GM12864 (cell line): ENCODE measurements around the gene PSMB7.
A peak's percentile ranks its signal among the peaks of the same experiment; 100 is the strongest.

ENCODE experiments used
- DNase-seq: peaks from one replicate; pipeline ENCODE4 v3.0.0-alpha.2; 2011; ENCODE audit warnings: low read depth
- H3K4me3 ChIP-seq: 2 replicates; pipeline ENCODE4 v1.5.1; 2011; ENCODE audit warnings: mild to moderate bottlenecking, low read depth, low read length, control low read depth
- TF ChIP-seq, protein P1 (sequence below): IDR thresholded peaks from 2 replicates; pipeline ENCODE4 v1.5.1; 2011; ENCODE audit warnings: low read depth, mild to moderate bottlenecking, moderate library complexity, low read length, control low read depth, inconsistent platforms; ENCODE audit errors: missing control alignments

PSMB7 gene

DNA sequence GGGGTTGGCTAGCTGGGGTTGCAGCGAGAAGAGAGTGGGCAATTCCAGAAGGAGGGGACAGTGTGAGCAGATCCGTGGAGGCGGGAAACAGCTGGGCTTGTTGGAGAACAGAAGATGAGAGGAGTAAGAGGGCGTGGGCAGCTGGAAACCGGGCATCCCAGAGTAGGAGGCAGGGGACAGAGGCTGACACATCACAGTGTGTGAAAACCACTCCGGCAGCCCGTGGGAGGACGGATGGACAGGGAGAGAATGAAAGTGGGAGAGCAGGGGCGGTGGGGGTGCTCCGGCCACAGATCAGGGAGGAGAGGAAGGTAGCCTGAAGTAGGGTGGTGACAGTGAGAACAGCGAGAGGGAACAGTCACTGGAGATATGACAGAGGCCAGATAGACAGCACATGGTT lies 8.3 kb upstream of the PSMB7 start:
- TF ChIP-seq, protein P1, sequence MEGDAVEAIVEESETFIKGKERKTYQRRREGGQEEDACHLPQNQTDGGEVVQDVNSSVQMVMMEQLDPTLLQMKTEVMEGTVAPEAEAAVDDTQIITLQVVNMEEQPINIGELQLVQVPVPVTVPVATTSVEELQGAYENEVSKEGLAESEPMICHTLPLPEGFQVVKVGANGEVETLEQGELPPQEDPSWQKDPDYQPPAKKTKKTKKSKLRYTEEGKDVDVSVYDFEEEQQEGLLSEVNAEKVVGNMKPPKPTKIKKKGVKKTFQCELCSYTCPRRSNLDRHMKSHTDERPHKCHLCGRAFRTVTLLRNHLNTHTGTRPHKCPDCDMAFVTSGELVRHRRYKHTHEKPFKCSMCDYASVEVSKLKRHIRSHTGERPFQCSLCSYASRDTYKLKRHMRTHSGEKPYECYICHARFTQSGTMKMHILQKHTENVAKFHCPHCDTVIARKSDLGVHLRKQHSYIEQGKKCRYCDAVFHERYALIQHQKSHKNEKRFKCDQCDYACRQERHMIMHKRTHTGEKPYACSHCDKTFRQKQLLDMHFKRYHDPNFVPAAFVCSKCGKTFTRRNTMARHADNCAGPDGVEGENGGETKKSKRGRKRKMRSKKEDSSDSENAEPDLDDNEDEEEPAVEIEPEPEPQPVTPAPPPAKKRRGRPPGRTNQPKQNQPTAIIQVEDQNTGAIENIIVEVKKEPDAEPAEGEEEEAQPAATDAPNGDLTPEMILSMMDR = no peak
- H3K4me3 ChIP-seq = no peak overlapping the region
- no peak for DNase-seq

DNA sequence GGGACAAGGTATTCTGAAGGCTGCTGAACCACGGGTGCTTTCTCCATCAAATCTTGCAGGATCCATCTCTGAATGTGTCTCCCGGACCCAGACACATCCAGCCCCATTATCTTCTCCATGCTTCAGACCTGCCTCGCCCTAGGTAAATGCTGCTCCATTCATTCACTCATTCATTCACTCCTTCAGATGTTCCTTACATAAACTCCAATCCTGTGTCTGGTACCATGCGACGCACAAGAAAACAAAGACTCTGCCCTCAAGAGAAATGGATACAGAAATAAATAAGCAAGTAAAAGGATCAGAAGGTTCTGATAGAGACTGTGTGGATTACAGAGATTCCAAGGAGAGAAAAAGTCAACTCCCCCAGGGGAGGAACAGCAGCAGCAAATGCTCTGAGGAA lies 7.9 kb upstream of the PSMB7 start:
- TF ChIP-seq, protein P1 = no peak
- no peak overlapping the region for H3K4me3 ChIP-seq
- DNase-seq = no peak

- DNase-seq = no peak
- TF ChIP-seq, protein P1 = no peak
- H3K4me3 ChIP-seq = no peak overlapping the region
Measured at GRCh38 chr9:124420991-124421543, 5.8 kb upstream of the PSMB7 start.

DNA sequence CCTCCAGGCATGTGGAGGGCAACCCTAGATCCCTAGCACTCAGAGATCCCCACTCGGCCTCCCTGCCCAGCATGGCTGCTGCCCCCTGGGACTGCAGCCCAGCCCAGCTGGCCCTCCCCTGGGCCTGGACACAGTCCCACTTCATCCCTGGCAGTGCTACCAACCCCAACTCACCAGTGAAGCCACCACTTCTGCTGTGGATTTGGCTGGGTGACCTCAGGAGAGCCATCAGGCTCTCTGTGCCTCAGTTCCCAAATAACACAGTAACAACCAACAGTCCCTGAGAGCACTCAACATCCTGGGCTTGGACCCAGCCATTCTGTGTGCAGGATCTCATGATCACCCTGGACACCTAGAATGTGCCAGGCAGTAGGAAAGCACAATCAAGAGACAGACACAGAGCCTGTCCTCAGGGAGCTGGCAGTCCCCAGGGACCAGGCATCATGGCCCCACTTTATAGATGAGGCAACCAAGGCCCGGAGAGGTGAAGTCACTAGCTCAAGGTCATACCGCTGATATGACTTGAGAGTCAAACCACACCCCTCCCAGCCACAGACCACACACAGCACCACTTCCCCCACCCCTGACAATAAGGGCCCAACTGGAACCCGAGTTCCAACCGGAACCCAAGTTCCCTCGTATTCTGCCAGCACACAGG lies 4.7 kb upstream of the PSMB7 start:
- TF ChIP-seq, protein P1 = no peak
- H3K4me3 ChIP-seq = no peak overlapping the region
- DNase-seq = no peak

GRCh38 chr9:124415852-124416484 lies 726 bp upstream of the PSMB7 start:
- peak overlapping the region; percentile 39; the same call in 1 of the 2 replicates for H3K4me3 ChIP-seq
- TF ChIP-seq, protein P1 = no peak
- DNase-seq = no peak

DNA sequence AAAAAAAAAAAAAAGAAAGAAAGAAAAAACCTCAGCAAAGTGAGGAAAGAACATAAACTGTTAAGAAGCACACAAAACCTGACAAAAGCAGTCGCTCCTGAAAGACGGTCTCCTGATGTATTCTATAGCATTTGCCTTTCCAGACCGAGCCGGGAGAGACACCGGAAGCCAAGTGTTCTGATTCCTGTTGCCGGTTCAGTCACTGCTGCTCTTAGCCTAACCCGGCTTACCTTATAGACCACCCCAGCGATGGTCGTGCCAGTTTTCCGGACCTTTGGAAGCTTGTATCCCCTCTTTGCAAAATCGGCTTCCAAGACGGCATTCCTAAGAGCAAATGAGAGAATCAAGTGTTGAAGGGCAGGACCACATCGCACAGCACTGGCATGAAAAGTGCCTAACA lies 630 bp downstream of the PSMB7 start:
- TF ChIP-seq, protein P1 = no peak
- no peak for DNase-seq
- H3K4me3 ChIP-seq = peak overlapping the region; percentile 90
